ENCODE measurements around the gene CASP3.

The CASP3 gene

DNA sequence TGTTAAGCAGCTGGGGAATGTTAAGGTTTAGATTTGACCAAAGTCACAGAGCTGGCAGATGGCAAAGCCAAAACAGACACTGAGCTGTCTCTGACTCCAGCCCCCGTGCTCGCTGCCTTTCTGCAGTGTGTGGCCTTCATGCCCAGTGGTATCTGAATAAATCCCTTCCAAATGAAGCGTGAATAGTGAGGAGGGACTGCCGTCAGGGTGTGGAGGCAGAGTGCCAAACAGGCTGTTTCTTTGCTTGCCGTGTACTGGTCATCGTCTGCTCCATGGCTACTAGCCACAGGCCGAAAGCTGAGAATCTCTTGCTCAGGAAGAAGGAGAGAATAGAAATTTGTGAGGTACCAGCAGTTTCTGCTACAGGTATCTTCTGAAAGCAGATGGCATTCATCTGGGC, 20.0 kb upstream of the CASP3 start:
- TF ChIP-seq TAF1 (IDR thresholded peaks at IDR 0.05; ENCODE audit: low read depth): no peak
- no peak for TF ChIP-seq FOXM1 (IDR thresholded peaks at IDR 0.05; ENCODE audit: borderline replicate concordance, low read depth)
- TF ChIP-seq ZBTB7A (IDR thresholded peaks at IDR 0.05; ENCODE audit: low read depth): no peak
- no peak for TF ChIP-seq RAD21 (IDR thresholded peaks at IDR 0.05; ENCODE audit: low read depth)
- TF ChIP-seq CREB1 (IDR thresholded peaks at IDR 0.05; ENCODE audit: low read depth): no peak
- TF ChIP-seq EP300 (IDR thresholded peaks at IDR 0.05; ENCODE audit: borderline replicate concordance): no peak
- TF ChIP-seq, protein P1, sequence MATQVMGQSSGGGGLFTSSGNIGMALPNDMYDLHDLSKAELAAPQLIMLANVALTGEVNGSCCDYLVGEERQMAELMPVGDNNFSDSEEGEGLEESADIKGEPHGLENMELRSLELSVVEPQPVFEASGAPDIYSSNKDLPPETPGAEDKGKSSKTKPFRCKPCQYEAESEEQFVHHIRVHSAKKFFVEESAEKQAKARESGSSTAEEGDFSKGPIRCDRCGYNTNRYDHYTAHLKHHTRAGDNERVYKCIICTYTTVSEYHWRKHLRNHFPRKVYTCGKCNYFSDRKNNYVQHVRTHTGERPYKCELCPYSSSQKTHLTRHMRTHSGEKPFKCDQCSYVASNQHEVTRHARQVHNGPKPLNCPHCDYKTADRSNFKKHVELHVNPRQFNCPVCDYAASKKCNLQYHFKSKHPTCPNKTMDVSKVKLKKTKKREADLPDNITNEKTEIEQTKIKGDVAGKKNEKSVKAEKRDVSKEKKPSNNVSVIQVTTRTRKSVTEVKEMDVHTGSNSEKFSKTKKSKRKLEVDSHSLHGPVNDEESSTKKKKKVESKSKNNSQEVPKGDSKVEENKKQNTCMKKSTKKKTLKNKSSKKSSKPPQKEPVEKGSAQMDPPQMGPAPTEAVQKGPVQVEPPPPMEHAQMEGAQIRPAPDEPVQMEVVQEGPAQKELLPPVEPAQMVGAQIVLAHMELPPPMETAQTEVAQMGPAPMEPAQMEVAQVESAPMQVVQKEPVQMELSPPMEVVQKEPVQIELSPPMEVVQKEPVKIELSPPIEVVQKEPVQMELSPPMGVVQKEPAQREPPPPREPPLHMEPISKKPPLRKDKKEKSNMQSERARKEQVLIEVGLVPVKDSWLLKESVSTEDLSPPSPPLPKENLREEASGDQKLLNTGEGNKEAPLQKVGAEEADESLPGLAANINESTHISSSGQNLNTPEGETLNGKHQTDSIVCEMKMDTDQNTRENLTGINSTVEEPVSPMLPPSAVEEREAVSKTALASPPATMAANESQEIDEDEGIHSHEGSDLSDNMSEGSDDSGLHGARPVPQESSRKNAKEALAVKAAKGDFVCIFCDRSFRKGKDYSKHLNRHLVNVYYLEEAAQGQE (IDR thresholded peaks at IDR 0.05; ENCODE audit: low read depth): no peak
- TF ChIP-seq NFIC (IDR thresholded peaks at IDR 0.05): no peak
- TF ChIP-seq, protein P2, sequence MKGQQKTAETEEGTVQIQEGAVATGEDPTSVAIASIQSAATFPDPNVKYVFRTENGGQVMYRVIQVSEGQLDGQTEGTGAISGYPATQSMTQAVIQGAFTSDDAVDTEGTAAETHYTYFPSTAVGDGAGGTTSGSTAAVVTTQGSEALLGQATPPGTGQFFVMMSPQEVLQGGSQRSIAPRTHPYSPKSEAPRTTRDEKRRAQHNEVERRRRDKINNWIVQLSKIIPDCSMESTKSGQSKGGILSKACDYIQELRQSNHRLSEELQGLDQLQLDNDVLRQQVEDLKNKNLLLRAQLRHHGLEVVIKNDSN (IDR thresholded peaks at IDR 0.05): no peak
- no peak for TF ChIP-seq CEBPB (IDR thresholded peaks at IDR 0.05)
- TF ChIP-seq, protein P3, sequence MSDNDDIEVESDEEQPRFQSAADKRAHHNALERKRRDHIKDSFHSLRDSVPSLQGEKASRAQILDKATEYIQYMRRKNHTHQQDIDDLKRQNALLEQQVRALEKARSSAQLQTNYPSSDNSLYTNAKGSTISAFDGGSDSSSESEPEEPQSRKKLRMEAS (IDR thresholded peaks at IDR 0.05): no peak
- no peak for TF ChIP-seq YY1 (IDR thresholded peaks at IDR 0.05; ENCODE audit: low read depth)
- no peak for TF ChIP-seq TCF12 (IDR thresholded peaks at IDR 0.05; ENCODE audit: low read depth)
- no peak for TF ChIP-seq EGR1 (IDR thresholded peaks at IDR 0.05)

DNA sequence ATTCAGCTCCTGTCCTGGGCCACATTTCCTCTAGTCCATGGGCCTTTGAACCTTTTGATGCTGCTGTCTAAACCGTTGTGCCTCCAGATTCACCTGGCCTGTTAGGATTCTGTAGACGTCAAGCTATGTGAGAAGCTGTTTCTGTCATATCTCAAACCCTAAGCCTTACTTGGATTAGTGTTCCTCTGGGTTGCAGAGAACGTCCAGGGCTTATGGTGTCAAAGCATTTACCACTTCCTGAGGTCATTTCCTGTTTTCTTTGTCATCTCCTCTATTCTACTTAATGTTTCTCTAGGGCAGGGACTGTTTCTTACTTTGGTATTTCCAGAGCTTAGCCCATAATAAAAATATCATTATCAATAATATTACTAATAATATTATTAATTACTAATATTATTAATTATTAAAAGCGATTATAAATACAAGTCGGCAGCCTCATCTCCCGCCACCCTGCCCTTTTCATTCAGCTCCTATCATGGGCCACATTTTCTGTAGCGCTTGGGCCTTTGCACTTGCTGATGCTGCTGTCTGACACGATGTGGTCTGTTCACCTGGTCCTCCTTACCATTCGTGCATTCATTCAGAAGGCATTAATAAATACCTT, 19.4 kb upstream of the CASP3 start:
- TF ChIP-seq, protein P1 (IDR thresholded peaks at IDR 0.05; ENCODE audit: low read depth): no peak
- no peak for TF ChIP-seq TCF12 (IDR thresholded peaks at IDR 0.05; ENCODE audit: low read depth)
- TF ChIP-seq NFIC (IDR thresholded peaks at IDR 0.05): no peak
- TF ChIP-seq TEAD4 (IDR thresholded peaks at IDR 0.05): no peak
- TF ChIP-seq CREB1 (IDR thresholded peaks at IDR 0.05; ENCODE audit: low read depth): no peak
- no peak for TF ChIP-seq YY1 (IDR thresholded peaks at IDR 0.05; ENCODE audit: low read depth)
- TF ChIP-seq EGR1 (IDR thresholded peaks at IDR 0.05): no peak
- no peak for TF ChIP-seq ZBTB7A (IDR thresholded peaks at IDR 0.05; ENCODE audit: low read depth)
- no peak for TF ChIP-seq FOXM1 (IDR thresholded peaks at IDR 0.05; ENCODE audit: borderline replicate concordance, low read depth)
- TF ChIP-seq, protein P2 (IDR thresholded peaks at IDR 0.05): no peak
- TF ChIP-seq EP300 (IDR thresholded peaks at IDR 0.05; ENCODE audit: borderline replicate concordance): no peak

DNA sequence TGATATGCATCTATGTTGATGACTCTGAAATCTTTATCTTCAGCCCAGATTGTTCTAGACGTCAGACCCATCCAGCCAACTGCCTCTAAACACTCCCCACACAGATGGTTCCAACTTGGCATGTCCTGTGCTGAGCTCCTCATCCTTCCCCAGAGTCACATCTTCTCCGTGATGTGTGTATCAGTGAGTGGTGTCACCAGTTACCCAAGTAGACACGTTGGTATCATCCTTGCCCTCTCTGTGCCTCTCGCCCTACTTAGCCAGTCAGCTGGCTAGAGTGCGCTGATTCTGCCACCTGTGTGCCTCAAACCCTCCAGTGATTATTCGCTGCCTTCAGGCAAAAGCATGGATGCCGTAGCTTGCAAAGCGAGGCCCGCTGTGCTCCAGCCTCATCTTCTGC, 18.8 kb upstream of the CASP3 start:
- TF ChIP-seq CEBPB (IDR thresholded peaks at IDR 0.05) (no peak), TCF12 (IDR thresholded peaks at IDR 0.05; ENCODE audit: low read depth) (no peak), TEAD4 (IDR thresholded peaks at IDR 0.05) (no peak), CREB1 (IDR thresholded peaks at IDR 0.05; ENCODE audit: low read depth) (no peak)

DNA sequence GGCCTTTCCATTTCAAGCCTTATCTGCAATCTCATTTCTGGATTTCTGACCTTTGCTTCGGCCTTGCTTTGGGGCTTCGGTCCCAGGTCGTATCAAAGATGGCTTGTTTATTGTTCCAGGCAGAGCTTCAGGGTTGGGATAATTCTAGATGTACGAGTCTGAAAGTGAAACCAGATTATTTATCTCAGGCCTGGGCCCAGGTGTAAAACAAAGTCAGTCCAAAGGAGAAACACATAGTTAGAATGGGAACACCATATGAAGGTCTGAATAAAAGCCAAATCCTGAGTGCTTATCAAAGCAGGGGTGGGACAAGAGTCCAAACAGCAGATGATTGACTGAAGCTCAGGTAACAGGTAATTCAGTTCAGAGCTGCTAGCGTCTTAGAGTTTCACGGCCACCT, 17.4 kb upstream of the CASP3 start:
- TF ChIP-seq, protein P1 (IDR thresholded peaks at IDR 0.05; ENCODE audit: low read depth): no peak
- TF ChIP-seq TEAD4 (IDR thresholded peaks at IDR 0.05): no peak
- TF ChIP-seq NFIC (IDR thresholded peaks at IDR 0.05): no peak
- TF ChIP-seq CEBPB (IDR thresholded peaks at IDR 0.05): no peak
- no peak for TF ChIP-seq CREB1 (IDR thresholded peaks at IDR 0.05; ENCODE audit: low read depth)
- TF ChIP-seq TCF12 (IDR thresholded peaks at IDR 0.05; ENCODE audit: low read depth): no peak
- TF ChIP-seq TAF1 (IDR thresholded peaks at IDR 0.05; ENCODE audit: low read depth): no peak
- no peak for TF ChIP-seq EP300 (IDR thresholded peaks at IDR 0.05; ENCODE audit: borderline replicate concordance)
- no peak for TF ChIP-seq RAD21 (IDR thresholded peaks at IDR 0.05; ENCODE audit: low read depth)
- no peak for TF ChIP-seq FOXM1 (IDR thresholded peaks at IDR 0.05; ENCODE audit: borderline replicate concordance, low read depth)
- TF ChIP-seq EGR1 (IDR thresholded peaks at IDR 0.05): no peak
- no peak for TF ChIP-seq YY1 (IDR thresholded peaks at IDR 0.05; ENCODE audit: low read depth)
- TF ChIP-seq, protein P2 (IDR thresholded peaks at IDR 0.05): no peak
- TF ChIP-seq ZBTB7A (IDR thresholded peaks at IDR 0.05; ENCODE audit: low read depth): no peak
- TF ChIP-seq, protein P3 (IDR thresholded peaks at IDR 0.05): no peak
